Mesendoderm (in vitro differentiated cells): ENCODE results near the gene ATXN10.

ENCODE experiments used
- DNase-seq: peaks from one replicate; pipeline ENCODE4 v3.0.0; 2013
- H2AK5ac ChIP-seq: 2 replicates; pipeline ENCODE4 v1.6.1; 2013; ENCODE audit warnings: low read length, inconsistent platforms
- H2BK120ac ChIP-seq: 2 replicates; pipeline ENCODE4 v1.6.1; 2013; ENCODE audit warnings: low read depth, mild to moderate bottlenecking, low read length, moderate library complexity, mixed read lengths
- H2BK15ac ChIP-seq: replicated peaks from 2 replicates; pipeline ENCODE4 v1.6.1; 2013; ENCODE audit warnings: low read depth, mild to moderate bottlenecking, moderate library complexity
- H2BK5ac ChIP-seq: 2 replicates; pipeline ENCODE4 v1.6.1; 2013; ENCODE audit warnings: low read length, inconsistent platforms
- H3K18ac ChIP-seq: 2 replicates; pipeline ENCODE4 v1.6.1; 2013; ENCODE audit warnings: mild to moderate bottlenecking, low read length, mixed read lengths
- H3K23ac ChIP-seq: one replicate; pipeline ENCODE4 v1.6.1; 2013; ENCODE audit warnings: low read length
- H3K27ac ChIP-seq: 2 replicates; pipeline ENCODE4 v1.5.1; 2013; ENCODE audit warnings: low read depth, mild to moderate bottlenecking, inconsistent platforms, low read length, moderate library complexity
- H3K27me3 ChIP-seq: 2 replicates; pipeline ENCODE4 v1.6.1; 2013; ENCODE audit warnings: low read length, control low read depth, mild to moderate bottlenecking, inconsistent platforms; ENCODE audit not compliant: insufficient read depth, poor library complexity
- H3K36me3 ChIP-seq: 2 replicates; pipeline ENCODE4 v1.6.1; 2013; ENCODE audit warnings: low read length, inconsistent platforms; ENCODE audit not compliant: control insufficient read depth, insufficient read depth
- H3K4ac ChIP-seq: one replicate; pipeline ENCODE4 v1.6.1; 2013; ENCODE audit warnings: low read depth, mild to moderate bottlenecking, low read length, moderate library complexity
- H3K4me1 ChIP-seq: 2 replicates; pipeline ENCODE4 v1.6.1; 2013; ENCODE audit warnings: low read depth, low read length, inconsistent platforms; ENCODE audit not compliant: control insufficient read depth
- H3K4me2 ChIP-seq: 2 replicates; pipeline ENCODE4 v1.6.1; 2013; ENCODE audit warnings: low read length
- H3K4me3 ChIP-seq: 2 replicates; pipeline ENCODE4 v1.5.1; 2013; ENCODE audit warnings: mild to moderate bottlenecking, low read length
- H3K56ac ChIP-seq: one replicate; pipeline ENCODE4 v1.6.1; 2013; ENCODE audit warnings: low read length
- H3K79me1 ChIP-seq: 2 replicates; pipeline ENCODE4 v1.6.1; 2013; ENCODE audit warnings: low read length, inconsistent platforms
- H3K79me2 ChIP-seq: 2 replicates; pipeline ENCODE4 v1.6.1; 2013; ENCODE audit warnings: mild to moderate bottlenecking, low read length; ENCODE audit not compliant: control insufficient read depth, insufficient read depth
- H3K9ac ChIP-seq: 2 replicates; pipeline ENCODE4 v1.6.1; 2013; ENCODE audit warnings: low read length, inconsistent platforms
- H4K5ac ChIP-seq: one replicate; pipeline ENCODE4 v1.6.1; 2013; ENCODE audit warnings: low read length
- H4K8ac ChIP-seq: one replicate; pipeline ENCODE4 v1.6.1; 2013; ENCODE audit warnings: low read depth, mild to moderate bottlenecking, control low read depth, low read length, moderate library complexity
- WGBS: extraction: QIAGEN DNeasy Blood & Tissue Kit; methylation state at CpG from one replicate; pipeline ENCODE4 v1.1.7; 2013; ENCODE audit warnings: low lambda C conversion rate, missing lambda C conversion rate; ENCODE audit not compliant: insufficient coverage; ENCODE audit errors: extremely low coverage; 5-methylcytosine and 5-hydroxymethylcytosine counted together

ATXN10 gene

GRCh38 chr22:45750626-45751025, 79.0 kb downstream of the ATXN10 start:
- H2BK15ac ChIP-seq, result no peak overlapping the region
- H2AK5ac ChIP-seq, result no peak overlapping the region
- H3K79me1 ChIP-seq, result peaks cover 8% of the 10 kb centered on the region
- H3K79me2 ChIP-seq, result peaks cover 1% of the 10 kb centered on the region
- H2BK5ac ChIP-seq, result no peak overlapping the region
- H3K9ac ChIP-seq, result no peak overlapping the region
- DNase-seq, result no peak
- no peak overlapping the region for H3K4ac ChIP-seq
- H3K4me1 ChIP-seq, result no peaks in the 10 kb centered on the region
- H3K36me3 ChIP-seq, result peaks cover 2% of the 10 kb centered on the region
- H4K8ac ChIP-seq, result no peak overlapping the region
- no peaks in the 10 kb centered on the region for H3K27me3 ChIP-seq
- H3K27ac ChIP-seq, result no peak overlapping the region
- no peak overlapping the region for H3K23ac ChIP-seq
- no CpG with 5 or more reads among the region's 3 CpGs for WGBS
- no peak overlapping the region for H3K56ac ChIP-seq
- H3K18ac ChIP-seq, result no peak overlapping the region
- no peak overlapping the region for H2BK120ac ChIP-seq
- H4K5ac ChIP-seq, result no peak overlapping the region
- H3K4me2 ChIP-seq, result no peak overlapping the region
- no peak overlapping the region for H3K4me3 ChIP-seq

GRCh38 chr22:45752036-45752435, 80.4 kb downstream of the ATXN10 start:
- Histone ChIP-seq H3K79me1 (peaks cover 6% of the 10 kb centered on the region), H2BK5ac (no peak overlapping the region)

GRCh38 chr22:45754822-45755221, 83.2 kb downstream of the ATXN10 start:
- no peak overlapping the region for H3K9ac ChIP-seq
- no peak overlapping the region for H3K18ac ChIP-seq
- H3K4me1 ChIP-seq, result peaks cover 3% of the 10 kb centered on the region
- H2BK15ac ChIP-seq, result no peak overlapping the region
- no peak overlapping the region for H2AK5ac ChIP-seq
- H3K36me3 ChIP-seq, result no peaks in the 10 kb centered on the region
- no peak overlapping the region for H3K4me3 ChIP-seq
- no peak overlapping the region for H3K56ac ChIP-seq
- no peaks in the 10 kb centered on the region for H3K27me3 ChIP-seq
- no peak overlapping the region for H4K8ac ChIP-seq
- H2BK120ac ChIP-seq, result no peak overlapping the region
- peaks cover 4% of the 10 kb centered on the region for H3K79me1 ChIP-seq
- no peak overlapping the region for H3K27ac ChIP-seq
- DNase-seq, result no peak
- H3K4me2 ChIP-seq, result no peak overlapping the region
- no peak overlapping the region for H2BK5ac ChIP-seq
- H3K23ac ChIP-seq, result no peak overlapping the region
- H3K4ac ChIP-seq, result no peak overlapping the region
- no peak overlapping the region for H4K5ac ChIP-seq
- no peaks in the 10 kb centered on the region for H3K79me2 ChIP-seq
- WGBS, result no CpG with 5 or more reads among the region's 3 CpGs

More at GRCh38 chr22:45752036-45752435, 80.4 kb downstream of the ATXN10 start:
- H2BK120ac ChIP-seq, result no peak overlapping the region
- no peak overlapping the region for H4K8ac ChIP-seq
- H3K4me3 ChIP-seq, result no peak overlapping the region
- H3K4ac ChIP-seq, result no peak overlapping the region
- no peak overlapping the region for H3K4me2 ChIP-seq
- no peak overlapping the region for H2BK15ac ChIP-seq
- WGBS, result no CpG with 5 or more reads among the region's 2 CpGs
- DNase-seq, result no peak
- no peak overlapping the region for H3K23ac ChIP-seq
- no peaks in the 10 kb centered on the region for H3K27me3 ChIP-seq
- no peak overlapping the region for H3K9ac ChIP-seq
- peaks cover 2% of the 10 kb centered on the region for H3K36me3 ChIP-seq
- H3K18ac ChIP-seq, result no peak overlapping the region
- no peak overlapping the region for H3K56ac ChIP-seq
- H4K5ac ChIP-seq, result no peak overlapping the region
- H3K27ac ChIP-seq, result no peak overlapping the region
- peaks cover 3% of the 10 kb centered on the region for H3K4me1 ChIP-seq
- H2AK5ac ChIP-seq, result no peak overlapping the region
- peaks cover 1% of the 10 kb centered on the region for H3K79me2 ChIP-seq

- Histone ChIP-seq H4K8ac (no peak overlapping the region), H3K23ac (no peak overlapping the region), H2AK5ac (no peak overlapping the region), H3K18ac (no peak overlapping the region), H3K79me1 (peaks cover 6% of the 10 kb centered on the region), H2BK5ac (no peak overlapping the region), H3K36me3 (no peaks in the 10 kb centered on the region), H3K4me1 (peaks cover 3% of the 10 kb centered on the region), H2BK15ac (no peak overlapping the region), H3K4me3 (no peak overlapping the region), H3K9ac (no peak overlapping the region), H3K27me3 (no peaks in the 10 kb centered on the region), H3K4ac (no peak overlapping the region), H3K56ac (no peak overlapping the region), H2BK120ac (no peak overlapping the region), H4K5ac (no peak overlapping the region), H3K27ac (no peak overlapping the region), H3K79me2 (no peaks in the 10 kb centered on the region), H3K4me2 (no peak overlapping the region)
- DNase-seq, result no peak
- WGBS, result no CpG with 5 or more reads among the region's 1 CpG
Measured at GRCh38 chr22:45756558-45756957, 84.9 kb downstream of the ATXN10 start.

GRCh38 chr22:45757068-45757467, 85.4 kb downstream of the ATXN10 start:
- H3K4me1 ChIP-seq, result peaks cover 3% of the 10 kb centered on the region
- H3K18ac ChIP-seq, result no peak overlapping the region
- H3K4ac ChIP-seq, result no peak overlapping the region
- H2BK15ac ChIP-seq, result no peak overlapping the region
- H2BK120ac ChIP-seq, result no peak overlapping the region
- DNase-seq, result peak; percentile 97
- no peak overlapping the region for H3K9ac ChIP-seq
- no peaks in the 10 kb centered on the region for H3K79me2 ChIP-seq
- H3K56ac ChIP-seq, result no peak overlapping the region
- no peak overlapping the region for H3K23ac ChIP-seq
- no peak overlapping the region for H4K8ac ChIP-seq
- H2BK5ac ChIP-seq, result no peak overlapping the region
- no peaks in the 10 kb centered on the region for H3K36me3 ChIP-seq
- no peak overlapping the region for H4K5ac ChIP-seq
- no CpG with 5 or more reads among the region's 14 CpGs for WGBS
- H3K79me1 ChIP-seq, result peaks cover 6% of the 10 kb centered on the region
- H3K4me3 ChIP-seq, result no peak overlapping the region
- no peak overlapping the region for H2AK5ac ChIP-seq
- H3K4me2 ChIP-seq, result no peak overlapping the region
- peak overlapping the region; percentile 60 for H3K27ac ChIP-seq
- no peaks in the 10 kb centered on the region for H3K27me3 ChIP-seq

- no peak overlapping the region for H3K4me2 ChIP-seq
- no peak overlapping the region for H3K18ac ChIP-seq
- H2BK15ac ChIP-seq, result no peak overlapping the region
- H3K4me1 ChIP-seq, result peaks cover 7% of the 10 kb centered on the region
- H3K79me1 ChIP-seq, result peaks cover 7% of the 10 kb centered on the region
- H4K5ac ChIP-seq, result no peak overlapping the region
- H2AK5ac ChIP-seq, result no peak overlapping the region
- no CpG with 5 or more reads among the region's 11 CpGs for WGBS
- no peak overlapping the region for H3K27ac ChIP-seq
- no peak overlapping the region for H3K9ac ChIP-seq
- no peak overlapping the region for H3K23ac ChIP-seq
- H4K8ac ChIP-seq, result no peak overlapping the region
- H3K27me3 ChIP-seq, result no peaks in the 10 kb centered on the region
- no peak overlapping the region for H2BK5ac ChIP-seq
- no peak overlapping the region for H3K56ac ChIP-seq
- no peaks in the 10 kb centered on the region for H3K79me2 ChIP-seq
- no peak overlapping the region for H2BK120ac ChIP-seq
- no peak overlapping the region for H3K4ac ChIP-seq
- no peak overlapping the region for H3K4me3 ChIP-seq
- H3K36me3 ChIP-seq, result no peaks in the 10 kb centered on the region
- no peak for DNase-seq
Measured at GRCh38 chr22:45757936-45758335, 86.3 kb downstream of the ATXN10 start.
